HepG2 (cell line): ENCODE results near the gene RRAGA. TPM values are rescaled to one million over a fixed set of nuclear protein-coding genes. Genes with fewer than 3 reads are reported as not detected.

Experiments
- ETV6 ChIP-seq: sonication (generic); formaldehyde crosslinking; conservative IDR thresholded peaks from 2 replicates; pipeline ENCODE4 v1.4.0; 2020; ENCODE audit warnings: missing genetic modification reagents
- GABPB1 ChIP-seq: IDR thresholded peaks from 2 replicates; pipeline ENCODE4 v1.6.1; 2016; ENCODE audit warnings: mild to moderate bottlenecking, missing genetic modification reagents, moderate library complexity, missing compliant biosample characterization
- ISL2 ChIP-seq: sonication (generic); formaldehyde crosslinking; IDR thresholded peaks from 2 replicates; pipeline ENCODE4 v1.5.0; 2020; ENCODE audit warnings: missing genetic modification reagents
- KMT2B ChIP-seq: IDR thresholded peaks from 2 replicates; pipeline ENCODE4 v1.6.1; 2016; ENCODE audit warnings: missing genetic modification reagents, missing compliant biosample characterization
- POLR2G ChIP-seq: fragments of 200-400 bp; formaldehyde crosslinking; IDR thresholded peaks from 2 replicates; pipeline ENCODE4 v1.6.1; 2018; ENCODE audit warnings: mild to moderate bottlenecking, low read depth, low read length, moderate library complexity
- RFX5 ChIP-seq: IDR thresholded peaks from 2 replicates; pipeline ENCODE4 v1.6.1; 2011; ENCODE audit warnings: low read depth, low read length, improper control_type of control experiment
- RORA ChIP-seq: sonication (generic); formaldehyde crosslinking; IDR thresholded peaks from 2 replicates; pipeline ENCODE4 v1.5.0; 2020; ENCODE audit warnings: mild to moderate bottlenecking, missing genetic modification reagents, moderate library complexity
- SMARCE1 ChIP-seq: fragments of 450-650 bp; IDR thresholded peaks from 2 replicates; pipeline ENCODE4 v1.6.1; 2017; ENCODE audit warnings: borderline replicate concordance
- ZEB1 ChIP-seq: IDR thresholded peaks from 2 replicates; pipeline ENCODE4 v1.6.1; 2012; ENCODE audit warnings: mild to moderate bottlenecking, low read depth, inconsistent platforms; ENCODE audit not compliant: insufficient replicate concordance
- ZNF256 ChIP-seq: sonication (generic); formaldehyde crosslinking; conservative IDR thresholded peaks from 2 replicates; pipeline ENCODE4 v1.4.0; 2020; ENCODE audit warnings: missing genetic modification reagents
- ZNF550 ChIP-seq: sonication (generic); formaldehyde crosslinking; IDR thresholded peaks from 2 replicates; pipeline ENCODE4 v1.4.0; 2020; ENCODE audit warnings: mild to moderate bottlenecking, missing genetic modification reagents, borderline replicate concordance
- ZNF615 ChIP-seq: sonication (generic); formaldehyde crosslinking; IDR thresholded peaks from 2 replicates; pipeline ENCODE4 v1.5.0; 2020; ENCODE audit warnings: mild to moderate bottlenecking, missing genetic modification reagents, borderline replicate concordance
- ZNF776 ChIP-seq: sonication (generic); formaldehyde crosslinking; IDR thresholded peaks from 2 replicates; pipeline ENCODE4 v1.4.0; 2020; ENCODE audit warnings: mild to moderate bottlenecking, missing genetic modification reagents
- polyA plus RNA-seq, 8 experiments: library from polyadenylated mRNA; depleted of rRNA in 3 of 8; stranded (reverse) in 7 of 8; unstranded in 1 of 8; fragments of >200 nt; fragmentation: Illumina TruSeq in 4 of 8; extraction: Trizol in 4 of 8; gene quantifications; 2 replicates each; pipeline versions ENCODE4 v1.2.1 to v1.2.3, GENCODE V29; 2011 to 2016; ENCODE audit warnings: low read depth in 4 of 8, missing spikeins in 1 of 8, mixed read lengths in 1 of 8; ENCODE audit not compliant: insufficient read depth in 1 of 8
- total RNA-seq, 5 experiments: library from RNA; depleted of rRNA; stranded (reverse); fragments of >200 nt; fragmentation: Illumina TruSeq; extraction: Trizol; gene quantifications; 2 replicates each; pipeline ENCODE4 v1.2.3, GENCODE V29; 2016; ENCODE audit warnings: low read depth in 1 of 5
- TF ChIP-seq, protein P1 (sequence below), 2 experiments: fragments of 450-650 bp in 1 of 2; sonication (generic) in 1 of 2; formaldehyde crosslinking in 1 of 2; IDR thresholded peaks; 2 replicates each; pipeline versions ENCODE4 v1.6.1 to v1.8.0; 2016 to 2022; ENCODE audit warnings: antibody characterized with exemption in 1 of 2, mild to moderate bottlenecking in 1 of 2, missing genetic modification reagents in 1 of 2
- TF ChIP-seq, protein P2 (sequence below): sonication (generic); formaldehyde crosslinking; IDR thresholded peaks from 2 replicates; pipeline ENCODE4 v1.4.0; 2020; ENCODE audit warnings: low read depth, missing genetic modification reagents

Gene RRAGA
- total and polyA plus RNA-seq, 2 of the 13 experiments (the other 11 are each of a cell fraction or from before 2014, with no cell fraction given): 37.5 to 118 TPM

DNA sequence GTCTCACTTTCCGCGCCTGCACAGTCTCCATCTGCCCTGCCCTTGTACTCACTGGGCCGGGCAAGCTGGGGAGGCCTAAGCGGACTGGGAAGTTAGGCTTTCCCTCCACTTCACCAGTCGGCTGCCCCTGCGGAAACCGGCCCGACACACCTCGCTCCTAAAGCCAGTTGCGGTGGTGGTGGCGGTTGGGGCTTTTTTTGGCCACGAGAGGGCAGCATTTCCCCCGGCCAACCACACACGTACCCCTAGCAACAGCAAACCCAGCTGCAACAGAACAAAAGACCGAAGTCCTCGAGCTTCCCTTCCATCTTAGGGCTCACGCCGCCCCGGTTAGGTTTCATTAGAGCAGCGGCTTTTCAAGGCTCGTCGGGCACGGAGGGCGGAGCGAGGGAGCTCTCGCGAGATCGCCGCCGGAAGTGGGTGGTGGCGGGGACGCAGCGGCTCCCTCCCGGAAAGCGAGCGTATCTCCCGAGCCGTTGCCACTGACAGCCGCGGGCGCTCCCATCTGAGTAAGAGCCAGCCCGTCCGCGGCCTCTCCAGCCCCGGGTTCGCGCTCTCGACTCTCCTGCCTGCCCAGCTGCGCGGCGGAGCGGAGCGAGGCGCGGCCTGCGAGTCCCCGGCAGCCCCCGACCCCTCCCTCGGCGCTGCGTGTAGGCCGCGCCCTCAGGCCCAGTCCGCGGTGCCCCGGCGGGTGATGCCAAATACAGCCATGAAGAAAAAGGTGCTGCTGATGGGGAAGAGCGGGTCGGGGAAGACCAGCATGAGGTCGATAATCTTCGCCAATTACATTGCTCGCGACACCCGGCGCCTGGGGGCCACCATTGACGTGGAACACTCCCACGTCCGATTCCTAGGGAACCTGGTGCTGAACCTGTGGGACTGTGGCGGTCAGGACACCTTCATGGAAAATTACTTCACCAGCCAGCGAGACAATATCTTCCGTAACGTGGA lies at the start of gene RRAGA (continued):
- TF ChIP-seq ZNF550: no peak
- TF ChIP-seq POLR2G: peak; percentile 95
- peak; percentile 45 for TF ChIP-seq ZNF615 (CRISPR knock-in tag)
- no peak for TF ChIP-seq SMARCE1
- TF ChIP-seq GABPB1 (CRISPR knock-in tag): peak; percentile 97
- TF ChIP-seq, protein P1, sequence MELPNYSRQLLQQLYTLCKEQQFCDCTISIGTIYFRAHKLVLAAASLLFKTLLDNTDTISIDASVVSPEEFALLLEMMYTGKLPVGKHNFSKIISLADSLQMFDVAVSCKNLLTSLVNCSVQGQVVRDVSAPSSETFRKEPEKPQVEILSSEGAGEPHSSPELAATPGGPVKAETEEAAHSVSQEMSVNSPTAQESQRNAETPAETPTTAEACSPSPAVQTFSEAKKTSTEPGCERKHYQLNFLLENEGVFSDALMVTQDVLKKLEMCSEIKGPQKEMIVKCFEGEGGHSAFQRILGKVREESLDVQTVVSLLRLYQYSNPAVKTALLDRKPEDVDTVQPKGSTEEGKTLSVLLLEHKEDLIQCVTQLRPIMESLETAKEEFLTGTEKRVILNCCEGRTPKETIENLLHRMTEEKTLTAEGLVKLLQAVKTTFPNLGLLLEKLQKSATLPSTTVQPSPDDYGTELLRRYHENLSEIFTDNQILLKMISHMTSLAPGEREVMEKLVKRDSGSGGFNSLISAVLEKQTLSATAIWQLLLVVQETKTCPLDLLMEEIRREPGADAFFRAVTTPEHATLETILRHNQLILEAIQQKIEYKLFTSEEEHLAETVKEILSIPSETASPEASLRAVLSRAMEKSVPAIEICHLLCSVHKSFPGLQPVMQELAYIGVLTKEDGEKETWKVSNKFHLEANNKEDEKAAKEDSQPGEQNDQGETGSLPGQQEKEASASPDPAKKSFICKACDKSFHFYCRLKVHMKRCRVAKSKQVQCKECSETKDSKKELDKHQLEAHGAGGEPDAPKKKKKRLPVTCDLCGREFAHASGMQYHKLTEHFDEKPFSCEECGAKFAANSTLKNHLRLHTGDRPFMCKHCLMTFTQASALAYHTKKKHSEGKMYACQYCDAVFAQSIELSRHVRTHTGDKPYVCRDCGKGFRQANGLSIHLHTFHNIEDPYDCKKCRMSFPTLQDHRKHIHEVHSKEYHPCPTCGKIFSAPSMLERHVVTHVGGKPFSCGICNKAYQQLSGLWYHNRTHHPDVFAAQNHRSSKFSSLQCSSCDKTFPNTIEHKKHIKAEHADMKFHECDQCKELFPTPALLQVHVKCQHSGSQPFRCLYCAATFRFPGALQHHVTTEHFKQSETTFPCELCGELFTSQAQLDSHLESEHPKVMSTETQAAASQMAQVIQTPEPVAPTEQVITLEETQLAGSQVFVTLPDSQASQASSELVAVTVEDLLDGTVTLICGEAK (IDR thresholded peaks at IDR 0.05): no peak
- TF ChIP-seq, protein P1 (CRISPR knock-in tag; IDR thresholded peaks at IDR 0.05): peak; percentile 61
- peak; percentile 84; the same call in 1 of the 2 replicates for TF ChIP-seq ISL2 (CRISPR knock-in tag)
- TF ChIP-seq ZEB1: no peak
- TF ChIP-seq RFX5: peak; percentile 81
- TF ChIP-seq ETV6 (CRISPR knock-in tag): peak; percentile 38
- TF ChIP-seq ZNF776: peak; percentile 95
- TF ChIP-seq, protein P2, sequence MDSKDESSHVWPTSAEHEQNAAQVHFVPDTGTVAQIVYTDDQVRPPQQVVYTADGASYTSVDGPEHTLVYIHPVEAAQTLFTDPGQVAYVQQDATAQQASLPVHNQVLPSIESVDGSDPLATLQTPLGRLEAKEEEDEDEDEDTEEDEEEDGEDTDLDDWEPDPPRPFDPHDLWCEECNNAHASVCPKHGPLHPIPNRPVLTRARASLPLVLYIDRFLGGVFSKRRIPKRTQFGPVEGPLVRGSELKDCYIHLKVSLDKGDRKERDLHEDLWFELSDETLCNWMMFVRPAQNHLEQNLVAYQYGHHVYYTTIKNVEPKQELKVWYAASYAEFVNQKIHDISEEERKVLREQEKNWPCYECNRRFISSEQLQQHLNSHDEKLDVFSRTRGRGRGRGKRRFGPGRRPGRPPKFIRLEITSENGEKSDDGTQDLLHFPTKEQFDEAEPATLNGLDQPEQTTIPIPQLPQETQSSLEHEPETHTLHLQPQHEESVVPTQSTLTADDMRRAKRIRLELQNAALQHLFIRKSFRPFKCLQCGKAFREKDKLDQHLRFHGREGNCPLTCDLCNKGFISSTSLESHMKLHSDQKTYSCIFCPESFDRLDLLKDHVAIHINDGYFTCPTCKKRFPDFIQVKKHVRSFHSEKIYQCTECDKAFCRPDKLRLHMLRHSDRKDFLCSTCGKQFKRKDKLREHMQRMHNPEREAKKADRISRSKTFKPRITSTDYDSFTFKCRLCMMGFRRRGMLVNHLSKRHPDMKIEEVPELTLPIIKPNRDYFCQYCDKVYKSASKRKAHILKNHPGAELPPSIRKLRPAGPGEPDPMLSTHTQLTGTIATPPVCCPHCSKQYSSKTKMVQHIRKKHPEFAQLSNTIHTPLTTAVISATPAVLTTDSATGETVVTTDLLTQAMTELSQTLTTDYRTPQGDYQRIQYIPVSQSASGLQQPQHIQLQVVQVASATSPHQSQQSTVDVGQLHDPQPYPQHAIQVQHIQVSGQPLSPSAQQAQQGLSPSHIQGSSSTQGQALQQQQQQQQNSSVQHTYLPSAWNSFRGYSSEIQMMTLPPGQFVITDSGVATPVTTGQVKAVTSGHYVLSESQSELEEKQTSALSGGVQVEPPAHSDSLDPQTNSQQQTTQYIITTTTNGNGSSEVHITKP (CRISPR knock-in tag): no peak; the same call in 1 of the 2 replicates
- peak; percentile 87; the same call in 1 of the 2 replicates for TF ChIP-seq KMT2B (CRISPR knock-in tag)
- TF ChIP-seq RORA: no peak
- peak; percentile 71; the same call in 1 of the 2 replicates for TF ChIP-seq ZNF256 (CRISPR knock-in tag)
